ENCODE measurements around the gene SIDT2. TPM values are rescaled to one million over a fixed set of nuclear protein-coding genes. Genes with fewer than 3 reads are reported as not detected.

SIDT2 gene
- total and polyA plus RNA-seq, 2 of the 13 experiments (the other 11 are each of a cell fraction or from before 2014, with no cell fraction given): 11.5 to 28.0 TPM

DNA sequence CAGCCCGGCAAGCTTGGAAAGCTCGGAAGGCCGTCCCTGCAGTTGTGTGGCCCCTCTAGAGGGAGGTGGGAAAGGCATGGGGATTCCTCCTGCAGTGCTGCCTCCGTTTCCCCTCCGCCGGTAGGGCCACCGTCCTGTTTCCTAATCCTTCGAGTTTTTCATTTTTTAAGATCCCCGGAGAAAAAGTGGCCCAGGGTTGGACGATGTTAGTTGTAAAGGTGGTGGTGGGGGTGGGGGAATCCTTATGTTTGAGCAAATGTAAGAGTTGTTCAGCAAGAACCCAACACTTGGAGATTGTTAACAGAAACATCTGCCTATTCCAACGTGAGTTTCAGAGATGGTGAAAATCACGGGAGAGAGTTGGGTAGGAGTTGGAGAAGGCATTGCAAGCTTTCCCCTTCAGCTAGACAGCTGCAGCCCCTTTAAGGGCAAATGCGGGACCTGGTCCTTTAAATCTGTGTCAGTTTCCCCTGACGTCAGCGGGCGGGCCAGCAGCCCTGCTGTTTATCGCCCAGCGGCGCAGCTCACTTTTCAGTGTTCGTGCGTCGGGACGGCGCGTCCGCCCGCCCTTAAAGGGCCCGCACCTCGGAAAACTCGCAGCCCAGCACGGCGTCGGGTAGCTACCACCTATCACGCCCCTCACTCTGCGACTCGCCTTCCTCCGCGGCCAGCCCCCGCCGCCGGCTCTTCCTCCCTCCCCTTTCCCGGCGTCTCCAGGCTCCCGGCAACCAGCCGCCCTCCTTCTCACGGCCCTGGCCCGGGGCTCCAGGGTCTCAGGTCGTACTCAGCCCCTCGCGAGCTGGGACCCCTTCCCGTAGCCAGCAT, at the start of gene SIDT2 (continued):
- TF ChIP-seq SIX4 (CRISPR knock-in tag; IDR thresholded peaks at IDR 0.05) (peak; percentile 54; the same call in 1 of the 2 replicates), ZNF891 (CRISPR knock-in tag; IDR thresholded peaks at IDR 0.05) (no peak), SKI (IDR thresholded peaks at IDR 0.05; ENCODE audit: partially characterized antibody) (peak; percentile 53), ZNF691 (CRISPR knock-in tag; IDR thresholded peaks at IDR 0.05; ENCODE audit: borderline replicate concordance, low read depth) (peak; percentile 19; the same call in 1 of the 2 replicates), IKZF4 (CRISPR knock-in tag; IDR thresholded peaks at IDR 0.05; ENCODE audit: borderline replicate concordance, low read depth, not compliant biosample characterization) (peak; percentile 41), EP300 (IDR thresholded peaks at IDR 0.05; ENCODE audit: low read depth in 2 of 2, low read length in 2 of 2) (no peak), EP300 (CRISPR knock-in tag; IDR thresholded peaks at IDR 0.05; ENCODE audit: borderline replicate concordance) (no peak), KDM5A (IDR thresholded peaks at IDR 0.05; ENCODE audit: borderline replicate concordance, low read length) (0 out of 2 replicates have a peak, but pooled peaks have one; percentile 11), ZFP36L2 (CRISPR knock-in tag; IDR thresholded peaks at IDR 0.05) (no peak), ZBTB7B (CRISPR knock-in tag; IDR thresholded peaks at IDR 0.05) (peak; percentile 36; the same call in 1 of the 2 replicates), SALL1 (CRISPR knock-in tag; IDR thresholded peaks at IDR 0.05) (peak; percentile 31; the same call in 1 of the 2 replicates), ZNF556 (CRISPR knock-in tag; IDR thresholded peaks at IDR 0.05; ENCODE audit: borderline replicate concordance) (no peak), ZNF33A (CRISPR knock-in tag; IDR thresholded peaks at IDR 0.05; ENCODE audit: borderline replicate concordance) (no peak), GMEB1 (CRISPR knock-in tag; IDR thresholded peaks at IDR 0.05; ENCODE audit: borderline replicate concordance) (peak; percentile 90), ZSCAN25 (CRISPR knock-in tag; IDR thresholded peaks at IDR 0.05) (0 out of 2 replicates have a peak, but pooled peaks have one; percentile 30), HDAC1 (CRISPR knock-in tag; IDR thresholded peaks at IDR 0.05) (peak; percentile 79), PHF20 (CRISPR knock-in tag; IDR thresholded peaks at IDR 0.05) (0 out of 2 replicates have a peak, but pooled peaks have one; percentile 23), FOXO1 (CRISPR knock-in tag; IDR thresholded peaks at IDR 0.05) (peak; percentile 71; the same call in 1 of the 2 replicates)
- TF ChIP-seq, protein P1, sequence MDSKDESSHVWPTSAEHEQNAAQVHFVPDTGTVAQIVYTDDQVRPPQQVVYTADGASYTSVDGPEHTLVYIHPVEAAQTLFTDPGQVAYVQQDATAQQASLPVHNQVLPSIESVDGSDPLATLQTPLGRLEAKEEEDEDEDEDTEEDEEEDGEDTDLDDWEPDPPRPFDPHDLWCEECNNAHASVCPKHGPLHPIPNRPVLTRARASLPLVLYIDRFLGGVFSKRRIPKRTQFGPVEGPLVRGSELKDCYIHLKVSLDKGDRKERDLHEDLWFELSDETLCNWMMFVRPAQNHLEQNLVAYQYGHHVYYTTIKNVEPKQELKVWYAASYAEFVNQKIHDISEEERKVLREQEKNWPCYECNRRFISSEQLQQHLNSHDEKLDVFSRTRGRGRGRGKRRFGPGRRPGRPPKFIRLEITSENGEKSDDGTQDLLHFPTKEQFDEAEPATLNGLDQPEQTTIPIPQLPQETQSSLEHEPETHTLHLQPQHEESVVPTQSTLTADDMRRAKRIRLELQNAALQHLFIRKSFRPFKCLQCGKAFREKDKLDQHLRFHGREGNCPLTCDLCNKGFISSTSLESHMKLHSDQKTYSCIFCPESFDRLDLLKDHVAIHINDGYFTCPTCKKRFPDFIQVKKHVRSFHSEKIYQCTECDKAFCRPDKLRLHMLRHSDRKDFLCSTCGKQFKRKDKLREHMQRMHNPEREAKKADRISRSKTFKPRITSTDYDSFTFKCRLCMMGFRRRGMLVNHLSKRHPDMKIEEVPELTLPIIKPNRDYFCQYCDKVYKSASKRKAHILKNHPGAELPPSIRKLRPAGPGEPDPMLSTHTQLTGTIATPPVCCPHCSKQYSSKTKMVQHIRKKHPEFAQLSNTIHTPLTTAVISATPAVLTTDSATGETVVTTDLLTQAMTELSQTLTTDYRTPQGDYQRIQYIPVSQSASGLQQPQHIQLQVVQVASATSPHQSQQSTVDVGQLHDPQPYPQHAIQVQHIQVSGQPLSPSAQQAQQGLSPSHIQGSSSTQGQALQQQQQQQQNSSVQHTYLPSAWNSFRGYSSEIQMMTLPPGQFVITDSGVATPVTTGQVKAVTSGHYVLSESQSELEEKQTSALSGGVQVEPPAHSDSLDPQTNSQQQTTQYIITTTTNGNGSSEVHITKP (CRISPR knock-in tag; IDR thresholded peaks at IDR 0.05; ENCODE audit: low read depth): peak; percentile 96
- TF ChIP-seq, protein P2, sequence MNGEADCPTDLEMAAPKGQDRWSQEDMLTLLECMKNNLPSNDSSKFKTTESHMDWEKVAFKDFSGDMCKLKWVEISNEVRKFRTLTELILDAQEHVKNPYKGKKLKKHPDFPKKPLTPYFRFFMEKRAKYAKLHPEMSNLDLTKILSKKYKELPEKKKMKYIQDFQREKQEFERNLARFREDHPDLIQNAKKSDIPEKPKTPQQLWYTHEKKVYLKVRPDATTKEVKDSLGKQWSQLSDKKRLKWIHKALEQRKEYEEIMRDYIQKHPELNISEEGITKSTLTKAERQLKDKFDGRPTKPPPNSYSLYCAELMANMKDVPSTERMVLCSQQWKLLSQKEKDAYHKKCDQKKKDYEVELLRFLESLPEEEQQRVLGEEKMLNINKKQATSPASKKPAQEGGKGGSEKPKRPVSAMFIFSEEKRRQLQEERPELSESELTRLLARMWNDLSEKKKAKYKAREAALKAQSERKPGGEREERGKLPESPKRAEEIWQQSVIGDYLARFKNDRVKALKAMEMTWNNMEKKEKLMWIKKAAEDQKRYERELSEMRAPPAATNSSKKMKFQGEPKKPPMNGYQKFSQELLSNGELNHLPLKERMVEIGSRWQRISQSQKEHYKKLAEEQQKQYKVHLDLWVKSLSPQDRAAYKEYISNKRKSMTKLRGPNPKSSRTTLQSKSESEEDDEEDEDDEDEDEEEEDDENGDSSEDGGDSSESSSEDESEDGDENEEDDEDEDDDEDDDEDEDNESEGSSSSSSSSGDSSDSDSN (CRISPR knock-in tag; IDR thresholded peaks at IDR 0.05): peak; percentile 37

Data from HepG2 (cell line).